NAMALWA (cell line): Measurements from ENCODE around the gene RSF1.

Experiments
- DNase-seq: peaks from one replicate; pipeline ENCODE4 v3.0.0-alpha.2; 2015; ENCODE audit warnings: low spot score

The RSF1 gene

GRCh38 chr11:77750394-77751156, 69.9 kb downstream of the RSF1 start:
- DNase-seq, result no peak

GRCh38 chr11:77749232-77749631, 71.3 kb downstream of the RSF1 start:
- no peak for DNase-seq

GRCh38 chr11:77748266-77748665, 72.3 kb downstream of the RSF1 start:
- no peak for DNase-seq

- DNase-seq, result no peak
Measured at GRCh38 chr11:77747381-77747969, 73.0 kb downstream of the RSF1 start.

GRCh38 chr11:77736473-77736872, 84.0 kb downstream of the RSF1 start:
- DNase-seq, result no peak

GRCh38 chr11:77734890-77735289, 85.6 kb downstream of the RSF1 start:
- no peak for DNase-seq

- DNase-seq, result no peak
Measured at GRCh38 chr11:77732143-77732542, 88.4 kb downstream of the RSF1 start.

- no peak for DNase-seq
Measured at GRCh38 chr11:77730789-77731188, 89.7 kb downstream of the RSF1 start.

GRCh38 chr11:77729063-77729462, 91.5 kb downstream of the RSF1 start:
- DNase-seq, result no peak

- no peak for DNase-seq
Measured at GRCh38 chr11:77728203-77728786, 92.2 kb downstream of the RSF1 start.

- DNase-seq, result no peak
Measured at GRCh38 chr11:77726524-77726923, 94.0 kb downstream of the RSF1 start.

- DNase-seq, result peak; percentile 18
Measured at GRCh38 chr11:77725433-77725832, 95.1 kb downstream of the RSF1 start.

GRCh38 chr11:77724636-77725035, 95.9 kb downstream of the RSF1 start:
- no peak for DNase-seq

GRCh38 chr11:77723024-77723423, 97.5 kb downstream of the RSF1 start:
- DNase-seq, result no peak

GRCh38 chr11:77710358-77710757, 110.2 kb downstream of the RSF1 start:
- DNase-seq, result no peak

- no peak for DNase-seq
Measured at GRCh38 chr11:77705876-77706579, 114.5 kb downstream of the RSF1 start.

GRCh38 chr11:77705195-77705875, 115.2 kb downstream of the RSF1 start:
- no peak for DNase-seq

GRCh38 chr11:77704029-77704428, 116.5 kb downstream of the RSF1 start:
- DNase-seq, result no peak

GRCh38 chr11:77699425-77699824, 121.1 kb downstream of the RSF1 start:
- no peak for DNase-seq

- DNase-seq, result no peak
Measured at GRCh38 chr11:77698896-77699295, 121.6 kb downstream of the RSF1 start.

- DNase-seq, result no peak
Measured at GRCh38 chr11:77697865-77698264, 122.7 kb downstream of the RSF1 start.

- no peak for DNase-seq
Measured at GRCh38 chr11:77695417-77695816, 125.1 kb downstream of the RSF1 start.
